Mesangial cell (primary cell): ENCODE data around the gene TMEM63B. TPM values are rescaled to one million over a fixed set of nuclear protein-coding genes. Genes with fewer than 3 reads are reported as not detected.

Source experiments
- total RNA-seq: library from RNA; depleted of rRNA; stranded (reverse); fragments of >200 nt; gene quantifications from 2 replicates; pipeline ENCODE4 v1.2.3, GENCODE V29; 2015

Gene TMEM63B
- 35.7 and 54.4 TPM in 2 replicates for total RNA-seq

DNA sequence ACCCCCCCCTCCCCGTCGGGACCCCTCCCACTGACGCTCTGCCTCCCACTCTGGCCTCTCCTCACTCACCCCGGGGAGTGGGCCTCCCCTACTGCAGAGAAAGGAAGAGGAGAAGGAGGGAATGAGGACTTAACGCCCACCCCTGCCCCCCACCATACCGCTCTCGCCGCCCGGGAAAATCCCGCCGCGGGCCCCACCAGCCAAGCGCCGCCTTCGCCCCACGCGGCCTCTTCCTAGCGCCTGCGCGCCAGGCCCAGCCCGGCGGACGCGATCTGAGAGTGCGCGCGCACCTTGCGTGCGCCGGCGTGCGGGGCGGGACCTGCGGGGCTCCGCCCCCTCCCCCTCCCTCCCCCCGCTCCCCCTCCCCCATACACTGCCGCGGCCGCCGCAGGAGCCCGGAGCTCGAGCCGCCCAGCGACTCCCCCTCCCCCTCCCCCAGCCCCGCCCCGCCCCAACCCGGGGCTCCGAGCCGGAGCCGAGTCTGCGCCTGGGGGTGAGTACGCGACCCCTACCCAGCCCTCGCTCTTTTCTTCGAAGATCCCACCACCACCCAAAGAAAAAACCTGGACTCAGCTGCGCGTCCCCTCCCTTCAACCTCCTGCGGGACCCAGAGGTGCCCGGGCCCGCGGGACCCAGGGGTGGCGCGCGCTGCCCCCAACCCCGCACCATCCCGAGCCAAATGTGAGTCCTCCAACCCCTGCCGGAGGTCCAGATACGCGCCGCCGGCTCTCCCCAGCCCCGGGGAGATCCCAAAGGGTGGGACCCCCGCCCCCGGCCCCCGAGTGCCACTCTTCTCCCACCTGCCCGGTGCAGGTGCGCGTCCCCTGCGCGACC is at the start of gene TMEM63B, which contains the start of gene MRPL14:
TSS of gene TMEM63B (plus strand) at position 369 of the 834 bp plus-strand sequence. CDS start 7,031 bp downstream, outside the sequence.
TSS of gene MRPL14 (minus strand) at position 267 of the 834 bp plus-strand sequence. CDS start 10,841 bp downstream, outside the sequence.

DNA sequence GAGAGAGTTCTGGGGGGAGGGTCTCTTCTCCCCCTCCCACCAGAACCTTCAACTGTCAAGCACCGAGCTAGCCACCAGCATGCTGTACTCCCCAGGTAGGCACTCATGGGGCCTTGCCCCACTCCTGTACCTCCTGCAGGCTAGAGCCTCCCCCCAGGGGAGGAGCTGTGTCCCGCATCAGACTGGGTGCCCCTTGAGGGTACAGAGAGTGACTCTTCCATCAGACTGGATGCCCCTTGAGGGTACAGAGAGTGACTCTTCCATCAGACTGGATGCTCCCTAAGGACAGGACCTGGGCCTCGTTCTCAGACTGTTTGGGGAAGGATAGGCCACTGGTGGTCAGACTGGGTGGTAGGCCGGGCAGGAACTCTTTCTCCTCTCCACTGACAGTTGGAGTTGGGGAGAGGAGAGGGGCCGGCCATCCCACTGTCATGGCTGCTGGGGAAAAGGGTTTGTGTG is 31.4 kb downstream of the TMEM63B start, which contains the start of gene CAPN11:
TSS of gene CAPN11 (plus strand) at position 51 of the 459 bp plus-strand sequence. CDS start at position 80, 29 bp downstream.

Other genes with a start within 250 kb of the TMEM63B start
- 75.9 and 98.7 TPM in 2 replicates for gene MRPL14, start 102 bp upstream of the TMEM63B start, total RNA-seq
- gene CAPN11, start 31.3 kb downstream of the TMEM63B start, total RNA-seq: 0.25 TPM in 1 of 2 replicates, not detected in the other
- gene MYMX, start 89.4 kb downstream of the TMEM63B start, total RNA-seq: 0.25 TPM in 1 of 2 replicates, not detected in the other
- 121 and 145 TPM in 2 replicates for gene SLC29A1, start 96.0 kb downstream of the TMEM63B start, total RNA-seq
- gene HSP90AB1, start 119.5 kb downstream of the TMEM63B start, total RNA-seq: 524 and 1,003 TPM in 2 replicates
- gene SLC35B2, start 130.0 kb downstream of the TMEM63B start, total RNA-seq: 81.0 and 93.4 TPM in 2 replicates
- gene NFKBIE, start 138.0 kb downstream of the TMEM63B start, total RNA-seq: 24.3 and 25.4 TPM in 2 replicates
- gene TMEM151B, start 142.9 kb downstream of the TMEM63B start, total RNA-seq: not detected in 2 replicates
- 11.3 and 14.8 TPM in 2 replicates for gene AARS2, start 185.8 kb downstream of the TMEM63B start, total RNA-seq
- gene SPATS1, start 215.1 kb downstream of the TMEM63B start, total RNA-seq: not detected in 2 replicates